ENCODE results near the gene DDAH1. TPM values are rescaled to one million over a fixed set of nuclear protein-coding genes. Genes with fewer than 3 reads are reported as not detected.

Gene DDAH1
- total and polyA plus RNA-seq, 2 donors (not counting 3 experiments of a cell fraction or from before 2014, with no cell fraction given) = 44.0 to 75.2 TPM

- ChIA-PET POLR2A (interaction anchor here (0.8 kb wide), 1 partner anchor 21 kb away, joined by 3 read pairs; no protein-coding TSS in a partner anchor), CTCF (interaction anchor here (0.7 to 1.6 kb wide), 6 partner anchors 10 to 119 kb away, joined by 3 to 7 read pairs (median 4); no protein-coding TSS in a partner anchor)
- dilution Hi-C loops (cut with MboI; ENCODE audit: extremely low pct_ligation_motif_present, low sequenced_read_pairs) = no loop called here
- no peaks in the 10 kb centered on the region for H4K20me1 ChIP-seq (replicated peaks; ENCODE audit: control insufficient read depth, extremely low read depth, insufficient read depth, low read length)
- no peak overlapping the region for H3K4me3 ChIP-seq (replicated peaks in 1 of 3; ENCODE audit: insufficient read depth in 1 of 3, low read depth in 1 of 3, low read length in 3 of 3)
- H3K4me1 ChIP-seq (ENCODE audit: control insufficient read depth, extremely low read depth, insufficient read depth, low read length) = peaks cover 28% of the 10 kb centered on the region
- no peak overlapping the region for H3K27ac ChIP-seq (ENCODE audit: insufficient read depth, low read depth, low read length)
- FAIRE-seq (no peak), DNase-seq (ENCODE audit: low read depth, low spot score) (no peak)
- H3K9ac ChIP-seq (replicated peaks; ENCODE audit: extremely low read depth, insufficient read depth, low read length) = no peak overlapping the region
- BruUV-seq (replicated peaks) = no TSS peak
- H3K27me3 ChIP-seq (ENCODE audit: control insufficient read depth in 2 of 2, insufficient read depth in 2 of 2, low read length in 2 of 2) = no peaks in the 10 kb centered on the region
- no peak overlapping the region for H2AFZ ChIP-seq (ENCODE audit: low read depth, low read length)
- peaks cover 25% of the 10 kb centered on the region for H3K79me2 ChIP-seq (ENCODE audit: control insufficient read depth, insufficient read depth, low read length)
- no peaks in the 10 kb centered on the region for H3K36me3 ChIP-seq (ENCODE audit: control insufficient read depth in 2 of 2, extremely low read depth in 1 of 2, insufficient read depth in 2 of 2, low read length in 2 of 2)
- no peak overlapping the region for H3K4me2 ChIP-seq (ENCODE audit: insufficient read depth, low read length)
- TF ChIP-seq EZH2 (IDR thresholded peaks at IDR 0.05; ENCODE audit: borderline replicate concordance, low read depth, low read length, severe bottlenecking) (no peak), GATA2 (IDR thresholded peaks at IDR 0.05; ENCODE audit: insufficient read depth, insufficient read length, low read depth, low read length) (peak; percentile 52), CTCF (IDR thresholded peaks at IDR 0.05; ENCODE audit: extremely low read depth in 1 of 2, insufficient read depth in 1 of 2, low read depth in 1 of 2, low read length in 2 of 2) (no peak)
- H3K9me1 ChIP-seq (replicated peaks; ENCODE audit: control insufficient read depth, extremely low read depth, insufficient read depth, low read length) = no peaks in the 10 kb centered on the region
- no peaks in the 10 kb centered on the region for H3K9me3 ChIP-seq (replicated peaks; ENCODE audit: control insufficient read depth, insufficient read depth, low read length)
- intact Hi-C loops (cut with micrococcal nuclease) = no loop called here
These were observed 37.6 kb downstream of the DDAH1 start for GRCh38 chr1:85427331-85427730.

- no TSS peak for BruUV-seq (replicated peaks)
- POLR2A ChIA-PET = no interaction called here
- dilution Hi-C loops (cut with MboI; ENCODE audit: extremely low pct_ligation_motif_present, low sequenced_read_pairs) (no loop called here), intact Hi-C loops (cut with micrococcal nuclease) (no loop called here)
- H3K9me1 ChIP-seq (replicated peaks; ENCODE audit: control insufficient read depth, extremely low read depth, insufficient read depth, low read length) = no peaks in the 10 kb centered on the region
- H3K9me3 ChIP-seq (replicated peaks; ENCODE audit: control insufficient read depth, insufficient read depth, low read length) = no peaks in the 10 kb centered on the region
- no peak overlapping the region for H3K4me2 ChIP-seq (ENCODE audit: insufficient read depth, low read length)
- H3K4me3 ChIP-seq (replicated peaks in 1 of 3; ENCODE audit: insufficient read depth in 1 of 3, low read depth in 1 of 3, low read length in 3 of 3) = no peak overlapping the region
- TF ChIP-seq MYC (IDR thresholded peaks at IDR 0.05; ENCODE audit: low read depth, low read length) (no peak), JUN (IDR thresholded peaks at IDR 0.05; ENCODE audit: borderline replicate concordance, insufficient read depth, insufficient read length, low read depth) (no peak), POLR2A (IDR thresholded peaks at IDR 0.05; ENCODE audit: low read depth, low read length) (no peak), FOS (IDR thresholded peaks at IDR 0.05; ENCODE audit: borderline replicate concordance, insufficient read depth, low read length) (no peak), POLR2AphosphoS5 (IDR thresholded peaks at IDR 0.05; ENCODE audit: insufficient read depth, low read depth, low read length) (no peak), MAX (IDR thresholded peaks at IDR 0.05; ENCODE audit: insufficient read depth, insufficient read length) (no peak), EZH2 (IDR thresholded peaks at IDR 0.05; ENCODE audit: borderline replicate concordance, low read depth, low read length, severe bottlenecking) (no peak), GATA2 (IDR thresholded peaks at IDR 0.05; ENCODE audit: insufficient read depth, insufficient read length, low read depth, low read length) (no peak), CTCF (IDR thresholded peaks at IDR 0.05; ENCODE audit: extremely low read depth in 1 of 2, insufficient read depth in 1 of 2, low read depth in 1 of 2, low read length in 2 of 2) (no peak)
- H3K79me2 ChIP-seq (ENCODE audit: control insufficient read depth, insufficient read depth, low read length) = peaks cover 37% of the 10 kb centered on the region
- H3K27me3 ChIP-seq (ENCODE audit: control insufficient read depth in 2 of 2, insufficient read depth in 2 of 2, low read length in 2 of 2) = no peaks in the 10 kb centered on the region
- DNase-seq (ENCODE audit: low read depth, low spot score) = no peak
- peaks cover 47% of the 10 kb centered on the region for H3K4me1 ChIP-seq (ENCODE audit: control insufficient read depth, extremely low read depth, insufficient read depth, low read length)
- H3K9ac ChIP-seq (replicated peaks; ENCODE audit: extremely low read depth, insufficient read depth, low read length) = no peak overlapping the region
- H4K20me1 ChIP-seq (replicated peaks; ENCODE audit: control insufficient read depth, extremely low read depth, insufficient read depth, low read length) = no peaks in the 10 kb centered on the region
- H3K36me3 ChIP-seq (ENCODE audit: control insufficient read depth in 2 of 2, extremely low read depth in 1 of 2, insufficient read depth in 2 of 2, low read length in 2 of 2) = no peaks in the 10 kb centered on the region
- H3K27ac ChIP-seq (ENCODE audit: insufficient read depth, low read depth, low read length) = no peak overlapping the region
- CTCF ChIA-PET = no interaction called here
- no peak overlapping the region for H2AFZ ChIP-seq (ENCODE audit: low read depth, low read length)
- no peak for FAIRE-seq
These were observed 43.8 kb downstream of the DDAH1 start for GRCh38 chr1:85421179-85421578.
